Mesendoderm (in vitro differentiated cells): Measurements from ENCODE around the gene CIC.

Experiments used
- DNase-seq: peaks from one replicate; pipeline ENCODE4 v3.0.0; 2013
- H2AK5ac ChIP-seq: 2 replicates; pipeline ENCODE4 v1.6.1; 2013; ENCODE audit warnings: low read length, inconsistent platforms
- H2BK120ac ChIP-seq: 2 replicates; pipeline ENCODE4 v1.6.1; 2013; ENCODE audit warnings: low read depth, mild to moderate bottlenecking, low read length, moderate library complexity, mixed read lengths
- H2BK15ac ChIP-seq: replicated peaks from 2 replicates; pipeline ENCODE4 v1.6.1; 2013; ENCODE audit warnings: low read depth, mild to moderate bottlenecking, moderate library complexity
- H2BK5ac ChIP-seq: 2 replicates; pipeline ENCODE4 v1.6.1; 2013; ENCODE audit warnings: low read length, inconsistent platforms
- H3K18ac ChIP-seq: 2 replicates; pipeline ENCODE4 v1.6.1; 2013; ENCODE audit warnings: mild to moderate bottlenecking, low read length, mixed read lengths
- H3K23ac ChIP-seq: one replicate; pipeline ENCODE4 v1.6.1; 2013; ENCODE audit warnings: low read length
- H3K27ac ChIP-seq: 2 replicates; pipeline ENCODE4 v1.5.1; 2013; ENCODE audit warnings: low read depth, mild to moderate bottlenecking, inconsistent platforms, low read length, moderate library complexity
- H3K27me3 ChIP-seq: 2 replicates; pipeline ENCODE4 v1.6.1; 2013; ENCODE audit warnings: low read length, control low read depth, mild to moderate bottlenecking, inconsistent platforms; ENCODE audit not compliant: insufficient read depth, poor library complexity
- H3K36me3 ChIP-seq: 2 replicates; pipeline ENCODE4 v1.6.1; 2013; ENCODE audit warnings: low read length, inconsistent platforms; ENCODE audit not compliant: control insufficient read depth, insufficient read depth
- H3K4ac ChIP-seq: one replicate; pipeline ENCODE4 v1.6.1; 2013; ENCODE audit warnings: low read depth, mild to moderate bottlenecking, low read length, moderate library complexity
- H3K4me1 ChIP-seq: 2 replicates; pipeline ENCODE4 v1.6.1; 2013; ENCODE audit warnings: low read depth, low read length, inconsistent platforms; ENCODE audit not compliant: control insufficient read depth
- H3K4me2 ChIP-seq: 2 replicates; pipeline ENCODE4 v1.6.1; 2013; ENCODE audit warnings: low read length
- H3K4me3 ChIP-seq: 2 replicates; pipeline ENCODE4 v1.5.1; 2013; ENCODE audit warnings: mild to moderate bottlenecking, low read length
- H3K56ac ChIP-seq: one replicate; pipeline ENCODE4 v1.6.1; 2013; ENCODE audit warnings: low read length
- H3K79me1 ChIP-seq: 2 replicates; pipeline ENCODE4 v1.6.1; 2013; ENCODE audit warnings: low read length, inconsistent platforms
- H3K79me2 ChIP-seq: 2 replicates; pipeline ENCODE4 v1.6.1; 2013; ENCODE audit warnings: mild to moderate bottlenecking, low read length; ENCODE audit not compliant: control insufficient read depth, insufficient read depth
- H3K9ac ChIP-seq: 2 replicates; pipeline ENCODE4 v1.6.1; 2013; ENCODE audit warnings: low read length, inconsistent platforms
- H4K5ac ChIP-seq: one replicate; pipeline ENCODE4 v1.6.1; 2013; ENCODE audit warnings: low read length
- H4K8ac ChIP-seq: one replicate; pipeline ENCODE4 v1.6.1; 2013; ENCODE audit warnings: low read depth, mild to moderate bottlenecking, control low read depth, low read length, moderate library complexity
- WGBS: extraction: QIAGEN DNeasy Blood & Tissue Kit; methylation state at CpG from one replicate; pipeline ENCODE4 v1.1.7; 2013; ENCODE audit warnings: low lambda C conversion rate, missing lambda C conversion rate; ENCODE audit not compliant: insufficient coverage; ENCODE audit errors: extremely low coverage; 5-methylcytosine and 5-hydroxymethylcytosine counted together

The CIC gene

GRCh38 chr19:42306646-42307045, 37.6 kb downstream of the CIC start:
- Histone ChIP-seq H3K27ac (no peak overlapping the region), H2BK5ac (no peak overlapping the region), H3K4ac (no peak overlapping the region), H3K18ac (no peak overlapping the region), H3K36me3 (no peaks in the 10 kb centered on the region), H3K23ac (no peak overlapping the region), H3K56ac (no peak overlapping the region), H4K5ac (no peak overlapping the region), H2BK15ac (no peak overlapping the region), H3K79me2 (no peaks in the 10 kb centered on the region), H3K4me3 (no peak overlapping the region), H3K4me1 (peaks cover under 1% of the 10 kb centered on the region), H3K4me2 (no peak overlapping the region), H3K27me3 (no peaks in the 10 kb centered on the region), H2AK5ac (no peak overlapping the region), H3K9ac (no peak overlapping the region), H3K79me1 (peaks cover 2% of the 10 kb centered on the region), H2BK120ac (no peak overlapping the region), H4K8ac (no peak overlapping the region)
- peak; percentile 46 for DNase-seq
- whole genome bisulfite sequencing = no CpG with 5 or more reads among the region's 22 CpGs

- no peak for DNase-seq
- Histone ChIP-seq H3K79me1 (no peaks in the 10 kb centered on the region), H3K18ac (no peak overlapping the region), H4K8ac (no peak overlapping the region), H3K79me2 (no peaks in the 10 kb centered on the region), H2BK5ac (no peak overlapping the region), H3K23ac (no peak overlapping the region), H4K5ac (no peak overlapping the region), H3K27me3 (no peaks in the 10 kb centered on the region), H2AK5ac (no peak overlapping the region), H3K4me3 (no peak overlapping the region), H3K27ac (no peak overlapping the region), H3K4me1 (no peaks in the 10 kb centered on the region), H2BK120ac (no peak overlapping the region), H3K4me2 (no peak overlapping the region), H3K36me3 (no peaks in the 10 kb centered on the region), H2BK15ac (no peak overlapping the region), H3K56ac (no peak overlapping the region), H3K9ac (no peak overlapping the region), H3K4ac (no peak overlapping the region)
- no CpG with 5 or more reads among the region's 14 CpGs for WGBS
Measured at GRCh38 chr19:42309686-42310085, 40.6 kb downstream of the CIC start.

DNA sequence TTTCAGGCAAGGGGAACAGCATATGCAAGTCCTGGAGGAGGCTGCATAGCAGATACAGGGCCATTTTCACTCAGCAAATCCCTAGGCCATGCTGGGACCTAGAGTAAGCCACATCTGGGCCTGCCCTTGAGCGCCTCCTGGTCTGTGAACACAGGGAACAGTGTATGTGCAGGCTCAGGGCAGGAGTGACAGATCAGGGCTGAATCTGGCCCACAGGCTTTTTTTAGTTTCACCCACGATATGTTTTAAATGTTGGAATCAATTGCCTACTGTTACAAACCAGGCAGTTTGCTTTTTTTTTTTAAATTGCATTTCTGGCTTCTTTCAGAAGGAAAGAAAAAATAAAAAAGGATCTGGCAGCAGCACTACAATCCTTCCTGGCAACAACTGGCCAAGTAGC, 42.6 kb downstream of the CIC start:
- no peak overlapping the region for H3K18ac ChIP-seq
- H2BK120ac ChIP-seq = no peak overlapping the region
- peak; percentile 57 for DNase-seq
- no peaks in the 10 kb centered on the region for H3K36me3 ChIP-seq
- H2BK15ac ChIP-seq = no peak overlapping the region
- no peaks in the 10 kb centered on the region for H3K79me2 ChIP-seq
- H3K27ac ChIP-seq = no peak overlapping the region
- H3K4ac ChIP-seq = no peak overlapping the region
- WGBS = no CpG with 5 or more reads among the region's 2 CpGs
- no peak overlapping the region for H2AK5ac ChIP-seq
- H3K79me1 ChIP-seq = no peaks in the 10 kb centered on the region
- no peak overlapping the region for H3K9ac ChIP-seq
- H3K4me1 ChIP-seq = no peaks in the 10 kb centered on the region
- no peak overlapping the region for H3K4me2 ChIP-seq
- no peak overlapping the region for H3K56ac ChIP-seq
- H4K5ac ChIP-seq = no peak overlapping the region
- H3K23ac ChIP-seq = no peak overlapping the region
- H3K27me3 ChIP-seq = no peaks in the 10 kb centered on the region
- H3K4me3 ChIP-seq = no peak overlapping the region
- H4K8ac ChIP-seq = no peak overlapping the region
- H2BK5ac ChIP-seq = no peak overlapping the region

- H2BK5ac ChIP-seq = no peak overlapping the region
- WGBS = no CpG with 5 or more reads among the region's 5 CpGs
Measured at GRCh38 chr19:42312370-42312769, 43.3 kb downstream of the CIC start.

DNA sequence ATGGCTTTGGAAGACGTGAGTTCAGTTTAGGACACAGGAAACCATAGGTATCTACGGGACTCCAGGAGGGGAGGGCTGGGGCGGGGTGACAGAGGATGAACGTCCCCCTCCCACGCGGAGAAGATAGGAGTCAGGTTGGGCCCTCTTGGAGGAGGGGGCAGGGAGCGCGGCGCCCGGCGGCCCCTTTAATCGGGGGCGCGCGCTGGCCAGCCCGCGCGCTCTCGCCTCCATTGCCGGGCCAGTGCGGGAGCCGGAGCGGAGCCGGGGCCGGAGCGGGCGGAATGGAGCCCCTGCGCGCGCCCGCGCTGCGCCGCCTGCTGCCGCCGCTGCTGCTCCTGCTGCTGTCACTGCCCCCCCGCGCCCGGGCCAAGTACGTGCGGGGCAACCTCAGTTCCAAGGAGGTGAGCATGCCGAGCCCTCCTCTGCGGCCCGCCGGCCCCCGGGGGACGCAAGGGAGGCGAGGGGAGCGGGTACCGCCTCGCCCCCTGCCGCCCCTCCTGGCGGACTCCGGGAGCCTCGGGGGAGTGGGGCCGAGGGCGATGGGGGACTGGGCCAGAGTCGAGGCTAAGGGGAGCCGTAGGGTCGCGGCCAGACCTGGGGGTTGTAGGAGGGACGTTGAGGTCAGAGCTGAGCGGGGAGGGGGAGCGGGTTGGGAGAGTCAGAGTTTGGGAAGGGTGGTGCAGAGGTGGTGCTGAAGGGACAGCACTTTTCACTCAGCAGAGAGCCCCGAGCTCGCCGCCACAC, 44.2 kb downstream of the CIC start, which contains the start of gene TMEM145:
Gene TMEM145 (plus strand): TSS at position 214 of the 744 bp plus-strand sequence. CDS start 68 bp downstream, at position 282.
- no peak within 1 kb of the TSS for H2BK5ac ChIP-seq
- H3K79me1 ChIP-seq = no peaks in the 10 kb centered on the region
- no CpG with 5 or more reads among the region's 67 CpGs for WGBS
- no peak within 1 kb of the TSS for H3K56ac ChIP-seq
- H3K4me3 ChIP-seq = peak within 1 kb of the TSS; percentile 47
- no peak within 1 kb of the TSS for H3K18ac ChIP-seq
- no peak within 1 kb of the TSS for H4K8ac ChIP-seq
- no peaks in the 10 kb centered on the region for H3K4me1 ChIP-seq
- H3K9ac ChIP-seq = peak within 1 kb of the TSS; percentile 23
- no peak within 1 kb of the TSS for H2AK5ac ChIP-seq
- H3K27me3 ChIP-seq = no peaks in the 10 kb centered on the region
- no peak within 1 kb of the TSS for H3K23ac ChIP-seq
- H3K4me2 ChIP-seq = peak within 1 kb of the TSS; percentile 73
- H3K79me2 ChIP-seq = no peaks in the 10 kb centered on the region
- H3K27ac ChIP-seq = no peak within 1 kb of the TSS
- H2BK120ac ChIP-seq = no peak within 1 kb of the TSS
- peak; percentile 78 for DNase-seq
- H4K5ac ChIP-seq = no peak within 1 kb of the TSS
- H3K4ac ChIP-seq = no peak within 1 kb of the TSS
- no peaks in the 10 kb centered on the region for H3K36me3 ChIP-seq
- no peak within 1 kb of the TSS for H2BK15ac ChIP-seq

More at GRCh38 chr19:42312370-42312769, 43.3 kb downstream of the CIC start:
- no peak overlapping the region for H3K4me2 ChIP-seq
- no peak overlapping the region for H2AK5ac ChIP-seq
- H3K23ac ChIP-seq = no peak overlapping the region
- H2BK15ac ChIP-seq = no peak overlapping the region
- H2BK120ac ChIP-seq = no peak overlapping the region
- no peaks in the 10 kb centered on the region for H3K79me2 ChIP-seq
- no peaks in the 10 kb centered on the region for H3K27me3 ChIP-seq
- no peaks in the 10 kb centered on the region for H3K4me1 ChIP-seq
- H4K8ac ChIP-seq = no peak overlapping the region
- no peak for DNase-seq
- H3K79me1 ChIP-seq = no peaks in the 10 kb centered on the region
- H3K9ac ChIP-seq = no peak overlapping the region
- H3K56ac ChIP-seq = no peak overlapping the region
- no peak overlapping the region for H3K18ac ChIP-seq
- H3K4me3 ChIP-seq = no peak overlapping the region
- no peak overlapping the region for H3K4ac ChIP-seq
- no peaks in the 10 kb centered on the region for H3K36me3 ChIP-seq
- H3K27ac ChIP-seq = no peak overlapping the region
- no peak overlapping the region for H4K5ac ChIP-seq
